ENCODE results near the gene SLC6A18.

- TF ChIP-seq ZNF239 (tag by site-specific recombination; IDR thresholded peaks at IDR 0.05) = no peak
- no peak for TF ChIP-seq MYNN (tag by site-specific recombination; IDR thresholded peaks at IDR 0.05; ENCODE audit: borderline replicate concordance)
- no peak for TF ChIP-seq ZFP69B (tag by site-specific recombination; IDR thresholded peaks at IDR 0.05)
- no peak for TF ChIP-seq HOXA7 (CRISPR knock-in tag; IDR thresholded peaks at IDR 0.05; ENCODE audit: borderline replicate concordance)
- TF ChIP-seq ZBTB1 (tag by site-specific recombination; IDR thresholded peaks at IDR 0.05) = no peak
- no peak for TF ChIP-seq REST (tag by site-specific recombination; IDR thresholded peaks at IDR 0.05)
- no peak for TF ChIP-seq HIC1 (tag by site-specific recombination; IDR thresholded peaks at IDR 0.05)
- no peak for TF ChIP-seq ZNF221 (tag by site-specific recombination; IDR thresholded peaks at IDR 0.05; ENCODE audit: borderline replicate concordance)
- TF ChIP-seq ZNF416 (tag by site-specific recombination; IDR thresholded peaks at IDR 0.05) = no peak
Measured at GRCh38 chr5:1194378-1194777, 30.8 kb upstream of the SLC6A18 start.
